Activated T-helper 2 cell treated with anti-CD3 and anti-CD28 coated beads, Interferon-gamma antibody, Interleukin-2, Interleukin-4, amounts not matched to agents 10 μg/mL and 5 μg/mL and 100 μg/mL, durations not matched to agents 14 hours and 24 hours and 36 hours (primary cell): ENCODE results near the gene IL1RL1. TPM values are rescaled to one million over a fixed set of nuclear protein-coding genes. Genes with fewer than 3 reads are reported as not detected.

Source experiments
- DNase-seq: peaks from one replicate; pipeline ENCODE4 v3.0.0; 2021; ENCODE audit warnings: low spot score
- H3K27ac Mint-ChIP-seq: one replicate; pipeline ENCODE4 v1.8.0; 2021; ENCODE audit warnings: mixed read lengths
- H3K27me3 Mint-ChIP-seq: one replicate; pipeline ENCODE4 v1.8.0; 2021; ENCODE audit warnings: low read depth, mixed read lengths
- H3K36me3 Mint-ChIP-seq: one replicate; pipeline ENCODE4 v1.8.0; 2021; ENCODE audit warnings: low read depth, mixed read lengths
- H3K4me1 Mint-ChIP-seq: one replicate; pipeline ENCODE4 v1.8.0; 2021; ENCODE audit warnings: low read depth, mixed read lengths
- H3K4me3 Mint-ChIP-seq: one replicate; pipeline ENCODE4 v1.8.0; 2021; ENCODE audit warnings: low read depth, mild to moderate bottlenecking, moderate library complexity, mixed read lengths
- H3K9me3 Mint-ChIP-seq: one replicate; pipeline ENCODE4 v1.8.0; 2021; ENCODE audit warnings: mixed read lengths
- intact Hi-C: fragments of 100-400 bp; cut with micrococcal nuclease; formaldehyde crosslinking; loops from one replicate; pipeline ENCODE4 v1.15.1; 2023
- total RNA-seq: library from RNA; stranded (reverse); gene quantifications from 2 replicates; pipeline ENCODE4 v1.2.3, GENCODE V29; 2022

IL1RL1 gene
- total RNA-seq, 1 donor from 2014 or later: 10.7 TPM

DNA sequence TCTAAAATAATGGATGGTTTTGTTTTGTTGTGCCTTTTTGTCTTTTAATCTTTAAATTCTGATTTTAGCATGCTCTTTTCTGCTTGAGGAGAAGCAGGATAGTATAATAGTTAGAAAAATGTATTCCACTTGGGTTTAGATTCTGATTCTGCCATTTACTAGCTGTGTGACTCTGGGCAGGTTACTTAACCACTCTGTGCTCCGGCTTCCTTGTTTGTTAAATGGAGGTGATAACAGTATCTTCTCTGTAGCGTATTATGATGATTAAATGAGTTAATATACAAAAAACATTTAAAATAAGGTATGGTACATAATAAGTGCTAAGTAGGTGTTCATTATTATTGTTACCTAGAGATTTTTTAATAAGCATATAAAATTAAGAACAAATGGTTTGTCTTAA lies 84.6 kb downstream of the IL1RL1 start:
- Mint-ChIP-seq H3K9me3 (no peaks in the 10 kb centered on the region), H3K27me3 (no peaks in the 10 kb centered on the region), H3K36me3 (peaks cover 57% of the 10 kb centered on the region), H3K27ac (no peak overlapping the region), H3K4me1 (peaks cover 24% of the 10 kb centered on the region), H3K4me3 (no peak overlapping the region)
- intact Hi-C loops: no loop called here
- no peak for DNase-seq

DNA sequence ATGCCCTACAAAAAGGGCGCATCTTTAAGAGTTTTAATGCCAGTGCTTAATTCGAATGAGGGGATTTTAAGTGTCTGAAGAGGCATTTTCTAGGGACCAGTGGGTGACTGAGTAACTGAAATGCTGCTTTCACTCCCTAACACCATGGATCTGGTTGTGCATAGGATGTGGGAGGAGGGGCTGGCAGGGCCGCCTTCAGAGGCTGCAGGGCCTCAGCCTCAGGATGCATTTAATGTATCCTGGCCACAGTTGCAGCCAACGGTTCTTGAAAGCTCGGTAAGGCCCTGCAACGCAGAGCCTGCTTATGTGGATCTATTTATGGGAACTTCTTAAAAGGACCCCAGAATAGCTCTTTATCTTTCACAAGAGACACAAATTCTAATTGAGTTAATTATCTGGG lies 85.8 kb downstream of the IL1RL1 start:
- H3K4me3 Mint-ChIP-seq: no peak overlapping the region
- H3K27ac Mint-ChIP-seq: no peak overlapping the region
- H3K4me1 Mint-ChIP-seq: peaks cover 26% of the 10 kb centered on the region
- intact Hi-C loops: no loop called here
- no peaks in the 10 kb centered on the region for H3K27me3 Mint-ChIP-seq
- no peak for DNase-seq
- no peaks in the 10 kb centered on the region for H3K9me3 Mint-ChIP-seq
- peaks cover 45% of the 10 kb centered on the region for H3K36me3 Mint-ChIP-seq

DNA sequence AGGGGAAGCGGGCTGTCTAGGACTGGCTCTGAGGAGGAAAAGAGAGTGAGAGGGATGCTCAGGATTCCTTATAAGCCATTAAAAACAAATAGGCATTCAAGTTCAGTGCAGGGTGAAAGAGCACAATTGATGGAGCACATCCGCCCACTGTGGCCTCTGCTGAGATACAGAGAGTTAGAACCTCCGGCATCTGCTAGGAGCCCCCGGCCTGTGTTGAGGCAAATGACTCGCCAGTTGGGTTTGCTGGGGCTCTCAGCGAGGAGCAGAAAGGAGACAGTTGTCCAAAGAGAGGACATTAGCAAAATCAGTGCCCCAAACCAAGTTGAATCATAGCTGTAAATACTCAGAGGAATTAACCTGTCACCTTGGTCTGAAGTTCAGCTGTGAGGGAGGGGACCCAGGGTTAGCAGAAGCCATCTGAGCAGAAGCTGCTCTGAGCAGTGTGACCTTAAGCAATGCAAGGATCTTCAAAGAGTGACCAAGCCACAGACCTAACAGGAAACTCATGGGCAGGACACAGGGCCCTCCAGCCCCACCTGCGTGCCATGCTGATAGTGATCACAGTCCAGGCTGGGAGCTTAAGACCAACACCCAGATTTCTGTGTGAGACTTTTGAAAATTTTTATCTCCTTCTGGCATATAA lies 88.3 kb downstream of the IL1RL1 start:
- H3K4me1 Mint-ChIP-seq: peaks cover 30% of the 10 kb centered on the region
- intact Hi-C loops: no loop called here
- H3K27ac Mint-ChIP-seq: no peak overlapping the region
- no peaks in the 10 kb centered on the region for H3K9me3 Mint-ChIP-seq
- peaks cover 31% of the 10 kb centered on the region for H3K36me3 Mint-ChIP-seq
- H3K27me3 Mint-ChIP-seq: no peaks in the 10 kb centered on the region
- no peak overlapping the region for H3K4me3 Mint-ChIP-seq
- no peak for DNase-seq

DNA sequence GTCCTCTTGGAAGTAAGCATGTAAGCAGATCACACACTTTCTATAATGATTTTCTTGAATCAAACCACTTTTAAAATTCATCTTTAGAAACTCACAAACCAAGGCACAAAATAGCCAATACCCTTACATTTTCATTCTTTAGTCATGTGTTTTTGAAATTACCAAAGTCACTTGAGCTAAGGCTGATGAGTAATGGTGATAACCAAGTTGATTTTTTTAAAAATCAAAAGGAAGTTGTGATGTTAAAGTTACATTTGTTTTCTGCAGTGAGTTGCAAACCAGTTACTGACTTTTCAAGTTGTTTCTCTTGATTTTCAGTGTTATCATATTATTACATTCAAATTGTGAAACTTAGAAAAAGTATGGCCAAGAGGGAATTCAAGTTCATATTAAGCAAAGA lies 90.1 kb downstream of the IL1RL1 start:
- peak overlapping the region; percentile 53 for H3K27ac Mint-ChIP-seq
- no peaks in the 10 kb centered on the region for H3K9me3 Mint-ChIP-seq
- intact Hi-C loops: no loop called here
- peaks cover 27% of the 10 kb centered on the region for H3K36me3 Mint-ChIP-seq
- H3K4me3 Mint-ChIP-seq: no peak overlapping the region
- peaks cover 30% of the 10 kb centered on the region for H3K4me1 Mint-ChIP-seq
- DNase-seq: no peak
- H3K27me3 Mint-ChIP-seq: no peaks in the 10 kb centered on the region

Other genes starting within 250 kb of the IL1RL1 start
- gene IL1R1, start 168.8 kb upstream of the IL1RL1 start, total RNA-seq: 0.48 and 0.52 TPM in 2 replicates
- not detected in 2 replicates for gene IL1RL2, start 124.5 kb upstream of the IL1RL1 start, total RNA-seq
- 61.9 and 68.2 TPM in 2 replicates for gene IL18R1, start 44.2 kb downstream of the IL1RL1 start, total RNA-seq
- gene IL18RAP, start 111.6 kb downstream of the IL1RL1 start, total RNA-seq: 6.0 and 6.8 TPM in 2 replicates
- gene SLC9A4, start 161.7 kb downstream of the IL1RL1 start, total RNA-seq: 0.09 TPM in 2 replicates